ENCODE measurements around the gene BACE1-AS.

The BACE1-AS gene

GRCh38 chr11:117292616-117293015, 1.5 kb downstream of the BACE1-AS start:
- Histone ChIP-seq H3K9me3 (no peaks in the 10 kb centered on the region), H3K27ac (no peak overlapping the region), H3K36me3 (peaks cover 29% of the 10 kb centered on the region), H3K4me3 (ENCODE audit: low read depth in 1 of 2, low read length in 1 of 2) (no peak overlapping the region), H3K27me3 (no peaks in the 10 kb centered on the region), H3K4me1 (ENCODE audit: control insufficient read depth in 1 of 2, insufficient read depth in 1 of 2, low read depth in 1 of 2, low read length in 1 of 2) (no peaks in the 10 kb centered on the region)
- no peak for TF ChIP-seq CTCF (IDR thresholded peaks at IDR 0.05)

- no peak overlapping the region for H3K4me3 ChIP-seq (ENCODE audit: low read depth in 1 of 2, low read length in 1 of 2)
- no peaks in the 10 kb centered on the region for H3K27me3 ChIP-seq
- no peaks in the 10 kb centered on the region for H3K9me3 ChIP-seq
- no peak overlapping the region for H3K27ac ChIP-seq
- H3K36me3 ChIP-seq = peaks cover 3% of the 10 kb centered on the region
- no peak for TF ChIP-seq CTCF (IDR thresholded peaks at IDR 0.05)
- no peaks in the 10 kb centered on the region for H3K4me1 ChIP-seq (ENCODE audit: control insufficient read depth in 1 of 2, insufficient read depth in 1 of 2, low read depth in 1 of 2, low read length in 1 of 2)
These were observed 4.4 kb downstream of the BACE1-AS start for GRCh38 chr11:117295438-117296137.

GRCh38 chr11:117296881-117297280, 5.7 kb downstream of the BACE1-AS start:
- TF ChIP-seq CTCF (IDR thresholded peaks at IDR 0.05) = no peak
- H3K27me3 ChIP-seq = no peaks in the 10 kb centered on the region
- H3K36me3 ChIP-seq = no peaks in the 10 kb centered on the region
- H3K9me3 ChIP-seq = no peaks in the 10 kb centered on the region
- no peaks in the 10 kb centered on the region for H3K4me1 ChIP-seq (ENCODE audit: control insufficient read depth in 1 of 2, insufficient read depth in 1 of 2, low read depth in 1 of 2, low read length in 1 of 2)
- H3K4me3 ChIP-seq (ENCODE audit: low read depth in 1 of 2, low read length in 1 of 2) = no peak overlapping the region
- H3K27ac ChIP-seq = no peak overlapping the region

GRCh38 chr11:117298195-117298594, 7.0 kb downstream of the BACE1-AS start:
- no peak for TF ChIP-seq CTCF (IDR thresholded peaks at IDR 0.05)
- Histone ChIP-seq H3K27ac (no peak overlapping the region), H3K27me3 (no peaks in the 10 kb centered on the region), H3K4me3 (ENCODE audit: low read depth in 1 of 2, low read length in 1 of 2) (no peak overlapping the region), H3K9me3 (no peaks in the 10 kb centered on the region), H3K36me3 (no peaks in the 10 kb centered on the region), H3K4me1 (ENCODE audit: control insufficient read depth in 1 of 2, insufficient read depth in 1 of 2, low read depth in 1 of 2, low read length in 1 of 2) (no peaks in the 10 kb centered on the region)

- Histone ChIP-seq H3K9me3 (no peaks in the 10 kb centered on the region), H3K27ac (no peak overlapping the region), H3K27me3 (no peaks in the 10 kb centered on the region), H3K4me3 (ENCODE audit: low read depth in 1 of 2, low read length in 1 of 2) (no peak overlapping the region), H3K4me1 (ENCODE audit: control insufficient read depth in 1 of 2, insufficient read depth in 1 of 2, low read depth in 1 of 2, low read length in 1 of 2) (no peaks in the 10 kb centered on the region), H3K36me3 (no peaks in the 10 kb centered on the region)
- TF ChIP-seq CTCF (IDR thresholded peaks at IDR 0.05) = no peak
These were observed 8.5 kb downstream of the BACE1-AS start for GRCh38 chr11:117299351-117300282.

All from neutrophil (primary cell).